ENCODE data around the gene BRD8.

BRD8 gene

GRCh38 chr5:138103319-138103637 is 75.2 kb downstream of the BRD8 start:
- H3K36me3 ChIP-seq (ENCODE audit: control insufficient read depth, insufficient read depth, low read length): no peaks in the 10 kb centered on the region
- no peak overlapping the region for H3K4me3 ChIP-seq (ENCODE audit: insufficient read depth, low read depth, low read length)
- H3K27ac ChIP-seq (ENCODE audit: insufficient read depth, low read depth, low read length, poor library complexity, severe bottlenecking): no peak overlapping the region
- H3K4me1 ChIP-seq (ENCODE audit: control insufficient read depth, insufficient read depth, low read length): no peaks in the 10 kb centered on the region
- H3K9me3 ChIP-seq (ENCODE audit: control insufficient read depth, low read length): no peaks in the 10 kb centered on the region
- H3K27me3 ChIP-seq (ENCODE audit: control insufficient read depth, insufficient read depth, low read length, poor library complexity, severe bottlenecking): no peaks in the 10 kb centered on the region
- 0 to 8% methylated on average over 2 to 3 of the region's 3 CpGs for WGBS, 2 experiments

DNA sequence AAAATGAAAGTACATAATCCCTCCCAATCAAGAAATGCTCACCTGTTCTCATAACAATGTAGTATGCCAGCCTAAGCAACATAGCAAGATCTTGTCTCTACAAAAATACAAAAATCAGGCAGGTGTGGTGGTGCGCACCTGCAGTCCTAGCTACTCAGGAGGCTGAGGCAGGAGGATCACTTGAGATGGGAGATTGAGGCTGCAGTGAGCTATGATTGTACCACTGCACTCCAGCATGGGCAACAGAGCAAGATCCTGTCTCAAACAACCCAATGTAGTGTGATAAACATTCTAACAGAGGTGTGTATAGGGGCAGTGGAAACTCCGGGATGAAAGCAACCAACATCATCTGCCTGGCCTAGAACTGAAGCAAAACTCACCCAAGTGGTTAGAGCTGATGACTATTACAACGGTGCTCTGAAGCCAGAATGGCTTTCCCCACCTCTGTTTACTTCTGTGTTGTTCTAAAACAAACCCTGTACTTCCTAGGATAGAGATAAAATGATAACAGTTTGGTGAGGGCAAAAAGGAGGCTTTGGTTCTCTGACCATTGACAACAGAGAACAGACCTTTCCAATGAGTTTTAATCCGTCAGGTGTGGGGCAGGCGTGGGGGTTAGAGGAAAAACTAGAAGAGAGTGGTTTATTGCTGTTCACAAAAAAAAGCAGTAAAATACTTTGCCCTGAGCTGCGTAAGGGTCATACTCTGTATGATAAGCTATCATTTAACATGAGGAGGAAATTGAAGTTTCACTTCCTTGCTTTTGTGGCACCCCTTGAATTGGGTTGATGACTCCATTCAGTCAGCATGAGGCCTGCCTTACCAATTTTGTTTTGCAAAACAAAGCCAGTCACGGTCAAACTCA is 75.7 kb downstream of the BRD8 start:
- no peaks in the 10 kb centered on the region for H3K27me3 ChIP-seq (ENCODE audit: control insufficient read depth, insufficient read depth, low read length, poor library complexity, severe bottlenecking)
- no peak overlapping the region for H3K4me3 ChIP-seq (ENCODE audit: insufficient read depth, low read depth, low read length)
- no peaks in the 10 kb centered on the region for H3K36me3 ChIP-seq (ENCODE audit: control insufficient read depth, insufficient read depth, low read length)
- WGBS, 2 experiments: 59 to 62% methylated on average over 7 of the region's 7 CpGs
- H3K9me3 ChIP-seq (ENCODE audit: control insufficient read depth, low read length): no peaks in the 10 kb centered on the region
- H3K4me1 ChIP-seq (ENCODE audit: control insufficient read depth, insufficient read depth, low read length): no peaks in the 10 kb centered on the region
- H3K27ac ChIP-seq (ENCODE audit: insufficient read depth, low read depth, low read length, poor library complexity, severe bottlenecking): no peak overlapping the region

DNA sequence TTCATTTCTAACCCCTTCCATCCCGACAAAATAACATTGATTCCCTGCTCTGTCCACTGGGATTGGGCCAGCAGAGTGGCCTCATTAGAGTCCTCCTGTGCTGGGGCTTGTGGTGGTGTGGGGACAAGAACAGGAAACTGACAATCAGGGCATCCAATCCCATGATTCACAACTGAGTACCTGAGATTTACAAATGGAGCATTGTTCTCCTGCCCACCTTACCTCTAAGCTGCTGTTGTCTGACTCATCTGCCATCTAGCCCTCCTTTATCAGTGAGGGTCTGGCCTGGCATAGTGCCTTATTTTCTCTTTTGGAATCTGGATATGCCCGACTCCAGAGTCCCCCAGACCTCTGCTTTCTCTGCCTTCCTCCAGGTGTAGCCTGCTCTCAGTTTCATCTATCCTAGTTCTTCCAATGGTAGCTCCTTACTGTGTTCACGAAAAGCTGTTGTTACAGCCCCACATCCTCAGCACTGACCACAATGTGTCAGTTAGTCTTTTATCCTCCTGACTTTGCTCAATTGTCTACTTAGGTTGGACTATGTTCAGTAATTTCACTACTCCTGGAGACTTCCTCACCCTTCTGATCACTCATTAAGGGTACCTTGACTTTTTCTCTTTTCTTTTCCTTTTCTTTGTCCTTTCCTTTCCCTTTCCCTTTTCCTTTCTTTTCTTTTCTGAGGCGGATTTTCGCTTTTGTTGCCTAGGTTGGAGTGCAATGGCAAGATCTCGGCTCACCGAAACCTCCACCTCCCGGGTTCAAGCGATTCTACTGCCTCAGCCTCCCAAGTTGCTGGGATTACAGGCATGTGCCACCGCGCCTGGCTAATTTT is 81.2 kb downstream of the BRD8 start:
- no peak overlapping the region for H3K27ac ChIP-seq (ENCODE audit: insufficient read depth, low read depth, low read length, poor library complexity, severe bottlenecking)
- H3K4me3 ChIP-seq (ENCODE audit: insufficient read depth, low read depth, low read length): no peak overlapping the region
- no peaks in the 10 kb centered on the region for H3K9me3 ChIP-seq (ENCODE audit: control insufficient read depth, low read length)
- no peaks in the 10 kb centered on the region for H3K4me1 ChIP-seq (ENCODE audit: control insufficient read depth, insufficient read depth, low read length)
- H3K36me3 ChIP-seq (ENCODE audit: control insufficient read depth, insufficient read depth, low read length): no peaks in the 10 kb centered on the region
- H3K27me3 ChIP-seq (ENCODE audit: control insufficient read depth, insufficient read depth, low read length, poor library complexity, severe bottlenecking): no peaks in the 10 kb centered on the region
- whole genome bisulfite sequencing, 2 experiments: 89 to 94% methylated on average over 11 of the region's 11 CpGs

DNA sequence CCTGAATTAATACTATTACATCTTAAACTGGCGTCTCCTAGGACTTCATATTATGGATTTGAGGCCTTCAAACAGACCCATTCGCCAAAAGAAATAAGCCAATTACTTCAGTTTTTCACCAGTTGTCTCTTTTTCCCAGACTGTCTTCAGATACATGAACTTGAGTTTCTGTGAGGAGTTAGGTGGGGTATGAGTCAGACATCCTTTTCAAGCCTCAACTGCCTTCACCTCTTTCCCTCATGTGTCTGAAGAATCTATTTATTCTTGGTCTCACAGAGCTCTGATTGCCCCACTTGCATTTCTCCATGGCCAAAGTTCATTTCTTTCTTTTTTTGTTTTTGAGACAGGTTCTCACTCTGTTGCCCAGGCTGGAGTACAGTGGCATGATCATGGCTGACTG is 82.1 kb downstream of the BRD8 start:
- Histone ChIP-seq H3K4me1 (ENCODE audit: control insufficient read depth, insufficient read depth, low read length) (no peaks in the 10 kb centered on the region), H3K9me3 (ENCODE audit: control insufficient read depth, low read length) (no peaks in the 10 kb centered on the region), H3K27me3 (ENCODE audit: control insufficient read depth, insufficient read depth, low read length, poor library complexity, severe bottlenecking) (no peaks in the 10 kb centered on the region), H3K27ac (ENCODE audit: insufficient read depth, low read depth, low read length, poor library complexity, severe bottlenecking) (no peak overlapping the region), H3K4me3 (ENCODE audit: insufficient read depth, low read depth, low read length) (no peak overlapping the region), H3K36me3 (ENCODE audit: control insufficient read depth, insufficient read depth, low read length) (no peaks in the 10 kb centered on the region)
- 84 to 92% methylated on average over 2 of the region's 2 CpGs for WGBS, 2 experiments

DNA sequence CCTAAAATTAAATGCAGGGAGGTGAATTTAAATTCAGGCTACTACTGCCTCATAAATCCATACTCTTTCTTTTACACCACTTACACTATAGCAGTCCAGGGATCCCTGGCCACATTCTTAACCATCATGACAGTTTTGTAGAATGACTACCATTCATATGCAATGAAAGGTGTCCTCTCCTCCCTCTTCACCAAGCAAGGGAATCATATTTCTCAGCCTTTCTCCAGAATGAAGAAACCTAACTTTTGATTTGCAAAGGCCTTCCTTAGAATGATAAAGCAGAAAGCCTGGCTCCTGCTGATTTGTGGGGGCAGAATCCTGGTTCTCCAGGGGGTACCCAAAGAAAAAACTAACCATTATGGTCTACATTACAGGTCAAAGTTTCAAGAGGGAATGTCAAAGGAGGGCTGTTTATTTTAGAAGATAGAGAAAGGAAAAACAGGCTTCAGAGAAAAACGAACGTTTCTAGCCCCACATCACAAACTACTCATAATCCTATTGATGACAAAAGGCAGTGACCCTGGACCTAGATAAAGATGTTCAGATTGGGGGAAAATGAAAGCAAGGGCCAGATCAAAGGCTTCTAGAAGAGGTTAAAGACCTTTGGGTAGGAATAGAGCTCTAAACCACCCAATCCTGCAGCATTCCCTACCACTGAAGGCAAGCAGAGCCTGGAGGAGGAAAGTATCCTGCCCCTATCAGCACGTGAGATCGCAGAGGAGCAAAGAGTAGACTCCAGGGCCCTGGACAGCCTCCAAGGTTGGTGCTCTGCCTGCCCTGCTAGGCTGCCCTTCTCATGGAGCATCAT is 83.1 kb downstream of the BRD8 start:
- Histone ChIP-seq H3K9me3 (ENCODE audit: control insufficient read depth, low read length) (no peaks in the 10 kb centered on the region), H3K36me3 (ENCODE audit: control insufficient read depth, insufficient read depth, low read length) (no peaks in the 10 kb centered on the region), H3K27me3 (ENCODE audit: control insufficient read depth, insufficient read depth, low read length, poor library complexity, severe bottlenecking) (no peaks in the 10 kb centered on the region), H3K4me1 (ENCODE audit: control insufficient read depth, insufficient read depth, low read length) (no peaks in the 10 kb centered on the region), H3K4me3 (ENCODE audit: insufficient read depth, low read depth, low read length) (no peak overlapping the region), H3K27ac (ENCODE audit: insufficient read depth, low read depth, low read length, poor library complexity, severe bottlenecking) (no peak overlapping the region)
- 1 to 2% methylated on average over 2 of the region's 4 CpGs for WGBS, 2 experiments

DNA sequence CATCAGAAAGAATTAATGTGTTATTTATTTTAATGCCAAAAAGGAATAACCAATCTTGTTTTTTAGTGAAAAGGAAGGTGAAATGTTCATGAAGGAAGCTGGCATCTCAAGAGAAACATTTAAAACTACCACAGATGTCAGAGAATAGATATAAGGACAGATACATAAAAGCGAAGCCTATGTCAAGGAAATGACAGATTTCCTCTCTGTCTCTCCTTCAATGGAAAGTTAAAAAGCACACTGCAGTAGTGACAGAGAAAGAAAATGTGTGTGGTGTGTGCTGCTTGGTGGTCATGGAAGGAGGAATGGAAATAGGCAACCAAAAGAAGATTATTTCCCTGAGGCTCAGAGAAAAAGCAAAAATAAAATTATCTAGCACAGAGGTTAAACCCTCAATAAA is 85.4 kb downstream of the BRD8 start:
- Histone ChIP-seq H3K9me3 (ENCODE audit: control insufficient read depth, low read length) (no peaks in the 10 kb centered on the region), H3K27ac (ENCODE audit: insufficient read depth, low read depth, low read length, poor library complexity, severe bottlenecking) (no peak overlapping the region), H3K27me3 (ENCODE audit: control insufficient read depth, insufficient read depth, low read length, poor library complexity, severe bottlenecking) (no peaks in the 10 kb centered on the region), H3K36me3 (ENCODE audit: control insufficient read depth, insufficient read depth, low read length) (no peaks in the 10 kb centered on the region), H3K4me1 (ENCODE audit: control insufficient read depth, insufficient read depth, low read length) (no peaks in the 10 kb centered on the region), H3K4me3 (ENCODE audit: insufficient read depth, low read depth, low read length) (no peak overlapping the region)
- WGBS, 2 experiments: 82 to 89% methylated on average over 1 of the region's 1 CpG

- Histone ChIP-seq H3K27me3 (ENCODE audit: control insufficient read depth, insufficient read depth, low read length, poor library complexity, severe bottlenecking) (no peaks in the 10 kb centered on the region), H3K4me3 (ENCODE audit: insufficient read depth, low read depth, low read length) (no peak overlapping the region), H3K9me3 (ENCODE audit: control insufficient read depth, low read length) (no peaks in the 10 kb centered on the region), H3K36me3 (ENCODE audit: control insufficient read depth, insufficient read depth, low read length) (no peaks in the 10 kb centered on the region), H3K27ac (ENCODE audit: insufficient read depth, low read depth, low read length, poor library complexity, severe bottlenecking) (no peak overlapping the region), H3K4me1 (ENCODE audit: control insufficient read depth, insufficient read depth, low read length) (no peaks in the 10 kb centered on the region)
- WGBS, 2 experiments: 43 to 55% methylated on average over 1 of the region's 1 CpG
These were observed 86.1 kb downstream of the BRD8 start for GRCh38 chr5:138092301-138092700.

- Histone ChIP-seq H3K36me3 (ENCODE audit: control insufficient read depth, insufficient read depth, low read length) (no peaks in the 10 kb centered on the region), H3K9me3 (ENCODE audit: control insufficient read depth, low read length) (no peaks in the 10 kb centered on the region), H3K27ac (ENCODE audit: insufficient read depth, low read depth, low read length, poor library complexity, severe bottlenecking) (no peak overlapping the region), H3K4me1 (ENCODE audit: control insufficient read depth, insufficient read depth, low read length) (no peaks in the 10 kb centered on the region), H3K4me3 (ENCODE audit: insufficient read depth, low read depth, low read length) (no peak overlapping the region), H3K27me3 (ENCODE audit: control insufficient read depth, insufficient read depth, low read length, poor library complexity, severe bottlenecking) (no peaks in the 10 kb centered on the region)
- 94 to 95% methylated on average over 4 of the region's 4 CpGs for WGBS, 2 experiments
These were observed 86.7 kb downstream of the BRD8 start for GRCh38 chr5:138091685-138092084.
